ENCODE data around the gene ARHGAP6. TPM values are rescaled to one million over a fixed set of nuclear protein-coding genes. Genes with fewer than 3 reads are reported as not detected.

ARHGAP6 gene
- total RNA-seq, 4 donors from 2014 or later, result 17.2 to 47.0 (median 21.6) TPM

DNA sequence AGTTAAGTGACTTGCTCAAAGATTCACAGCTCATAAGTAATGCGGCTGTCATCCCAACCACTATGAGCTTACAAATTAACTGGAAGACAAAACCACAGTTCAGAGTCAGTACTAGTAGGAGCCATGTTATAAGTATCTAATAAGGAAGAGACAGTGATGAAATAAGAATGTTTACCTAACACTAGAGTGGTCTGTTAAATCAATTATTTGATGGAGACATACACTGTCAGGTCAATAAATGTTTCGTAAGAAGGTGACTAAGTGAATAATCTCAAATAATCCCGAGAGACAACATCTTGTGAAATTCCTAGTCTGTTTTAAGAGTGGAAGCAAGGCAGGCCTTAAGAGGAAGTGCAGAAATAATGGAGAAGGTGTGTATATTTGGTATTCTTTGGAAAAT is 398.3 kb downstream of the ARHGAP6 start:
- no peak for DNase-seq
- intact Hi-C loops (cut with DNase I; ENCODE audit: low total_unique reads), result no loop called here
- TF ChIP-seq POLR2A (IDR thresholded peaks at IDR 0.05), result no peak
- TF ChIP-seq, protein P1, sequence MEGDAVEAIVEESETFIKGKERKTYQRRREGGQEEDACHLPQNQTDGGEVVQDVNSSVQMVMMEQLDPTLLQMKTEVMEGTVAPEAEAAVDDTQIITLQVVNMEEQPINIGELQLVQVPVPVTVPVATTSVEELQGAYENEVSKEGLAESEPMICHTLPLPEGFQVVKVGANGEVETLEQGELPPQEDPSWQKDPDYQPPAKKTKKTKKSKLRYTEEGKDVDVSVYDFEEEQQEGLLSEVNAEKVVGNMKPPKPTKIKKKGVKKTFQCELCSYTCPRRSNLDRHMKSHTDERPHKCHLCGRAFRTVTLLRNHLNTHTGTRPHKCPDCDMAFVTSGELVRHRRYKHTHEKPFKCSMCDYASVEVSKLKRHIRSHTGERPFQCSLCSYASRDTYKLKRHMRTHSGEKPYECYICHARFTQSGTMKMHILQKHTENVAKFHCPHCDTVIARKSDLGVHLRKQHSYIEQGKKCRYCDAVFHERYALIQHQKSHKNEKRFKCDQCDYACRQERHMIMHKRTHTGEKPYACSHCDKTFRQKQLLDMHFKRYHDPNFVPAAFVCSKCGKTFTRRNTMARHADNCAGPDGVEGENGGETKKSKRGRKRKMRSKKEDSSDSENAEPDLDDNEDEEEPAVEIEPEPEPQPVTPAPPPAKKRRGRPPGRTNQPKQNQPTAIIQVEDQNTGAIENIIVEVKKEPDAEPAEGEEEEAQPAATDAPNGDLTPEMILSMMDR (IDR thresholded peaks at IDR 0.05), result no peak
- Histone ChIP-seq H3K9me3 (no peaks in the 10 kb centered on the region), H3K27ac (no peak overlapping the region), H3K4me3 (no peak overlapping the region), H3K27me3 (no peaks in the 10 kb centered on the region), H3K36me3 (no peaks in the 10 kb centered on the region), H3K4me1 (no peaks in the 10 kb centered on the region)

DNA sequence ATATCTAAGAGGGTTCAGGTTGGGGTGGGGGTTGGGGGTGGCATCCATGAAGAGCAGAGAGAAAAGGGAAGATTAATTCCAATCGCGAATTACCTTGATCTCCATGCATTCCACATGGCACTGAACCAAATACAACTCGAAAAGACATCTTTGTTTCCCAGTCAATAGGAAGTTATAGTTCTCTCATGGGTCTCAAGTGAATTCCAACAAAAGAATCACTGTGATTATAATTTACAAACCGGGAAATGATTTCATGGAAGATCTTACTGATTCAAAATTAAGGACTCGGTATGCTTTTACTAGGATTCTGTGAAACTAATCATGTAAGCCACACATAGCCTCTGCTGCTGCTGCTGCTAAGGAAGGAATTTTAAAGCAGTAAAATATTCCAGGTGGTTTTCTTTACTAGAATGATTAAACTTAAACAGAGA is 399.1 kb downstream of the ARHGAP6 start:
- no peaks in the 10 kb centered on the region for H3K4me1 ChIP-seq
- no peak for DNase-seq
- H3K9me3 ChIP-seq, result no peaks in the 10 kb centered on the region
- TF ChIP-seq, protein P1 (IDR thresholded peaks at IDR 0.05), result no peak
- TF ChIP-seq POLR2A (IDR thresholded peaks at IDR 0.05), result no peak
- no peak overlapping the region for H3K27ac ChIP-seq
- no peaks in the 10 kb centered on the region for H3K36me3 ChIP-seq
- intact Hi-C loops (cut with DNase I; ENCODE audit: low total_unique reads), result no loop called here
- H3K27me3 ChIP-seq, result no peaks in the 10 kb centered on the region
- H3K4me3 ChIP-seq, result no peak overlapping the region

DNA sequence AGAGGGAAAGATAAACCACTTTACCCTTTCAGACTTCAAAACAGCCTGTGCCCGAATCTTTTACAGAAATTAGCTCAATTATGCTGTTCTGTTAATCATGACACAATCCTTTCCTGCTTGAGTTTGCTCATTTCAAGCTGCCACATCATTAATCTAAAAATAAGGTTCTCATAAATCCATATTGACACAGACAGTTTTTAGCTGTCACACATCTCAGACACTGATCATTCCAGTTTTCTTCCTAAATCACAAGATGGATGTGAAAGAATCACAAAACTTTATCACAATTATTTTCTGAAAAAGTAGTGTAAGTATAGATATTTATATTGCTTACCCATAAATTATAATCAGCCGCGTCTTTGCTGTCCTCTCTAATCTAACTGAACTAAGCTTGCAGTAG is 400.4 kb downstream of the ARHGAP6 start:
- intact Hi-C loops (cut with DNase I; ENCODE audit: low total_unique reads), result no loop called here
- Histone ChIP-seq H3K27me3 (no peaks in the 10 kb centered on the region), H3K4me1 (no peaks in the 10 kb centered on the region), H3K36me3 (no peaks in the 10 kb centered on the region), H3K27ac (no peak overlapping the region), H3K4me3 (no peak overlapping the region), H3K9me3 (no peaks in the 10 kb centered on the region)
- DNase-seq, result no peak
- TF ChIP-seq POLR2A (IDR thresholded peaks at IDR 0.05), result no peak
- TF ChIP-seq, protein P1 (IDR thresholded peaks at IDR 0.05), result no peak

DNA sequence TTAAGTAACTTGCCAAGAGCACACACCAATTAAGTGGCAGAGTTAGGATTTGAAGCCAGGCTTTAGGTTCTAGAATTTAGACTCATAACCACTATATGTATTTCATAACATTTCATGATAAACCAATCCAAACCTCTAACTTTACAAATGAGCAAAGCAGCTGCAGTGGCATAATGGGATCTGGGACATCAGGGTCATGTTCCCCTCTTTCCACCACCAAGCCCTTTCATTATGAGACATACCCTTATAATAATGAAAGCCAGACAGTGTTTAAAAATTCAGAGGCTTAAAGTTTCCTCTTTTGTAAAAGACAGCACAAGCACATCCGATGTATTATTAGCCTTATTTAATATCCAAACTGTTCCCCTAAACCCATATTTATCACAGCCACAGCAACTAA is 400.8 kb downstream of the ARHGAP6 start:
- Histone ChIP-seq H3K27me3 (no peaks in the 10 kb centered on the region), H3K36me3 (no peaks in the 10 kb centered on the region), H3K27ac (no peak overlapping the region), H3K4me3 (no peak overlapping the region), H3K9me3 (no peaks in the 10 kb centered on the region), H3K4me1 (no peaks in the 10 kb centered on the region)
- no peak for DNase-seq
- TF ChIP-seq, protein P1 (IDR thresholded peaks at IDR 0.05), result no peak
- TF ChIP-seq POLR2A (IDR thresholded peaks at IDR 0.05), result no peak
- intact Hi-C loops (cut with DNase I; ENCODE audit: low total_unique reads), result no loop called here

DNA sequence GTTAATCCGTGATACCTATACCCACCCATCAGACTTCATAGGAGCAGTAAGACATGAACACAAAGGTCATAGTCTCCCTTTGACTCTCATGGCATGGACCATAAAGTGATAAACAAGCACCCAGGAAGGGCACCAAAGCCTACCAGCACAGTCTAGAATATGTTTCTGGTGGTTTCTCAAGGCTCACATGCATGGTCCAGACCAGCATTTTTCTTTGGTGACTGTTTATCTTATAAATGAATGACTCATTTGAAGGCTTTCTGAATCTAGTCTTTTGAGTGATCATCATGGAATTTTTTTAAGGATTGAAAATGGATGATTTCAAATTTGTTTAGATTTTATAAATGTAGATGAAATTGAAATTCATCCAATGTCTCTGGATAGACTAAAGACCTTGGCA is 404.5 kb downstream of the ARHGAP6 start:
- no peaks in the 10 kb centered on the region for H3K9me3 ChIP-seq
- H3K4me3 ChIP-seq, result no peak overlapping the region
- no peaks in the 10 kb centered on the region for H3K27me3 ChIP-seq
- no peaks in the 10 kb centered on the region for H3K36me3 ChIP-seq
- TF ChIP-seq POLR2A (IDR thresholded peaks at IDR 0.05), result no peak
- TF ChIP-seq, protein P1 (IDR thresholded peaks at IDR 0.05), result no peak
- intact Hi-C loops (cut with DNase I; ENCODE audit: low total_unique reads), result no loop called here
- H3K4me1 ChIP-seq, result no peaks in the 10 kb centered on the region
- DNase-seq, result no peak
- H3K27ac ChIP-seq, result no peak overlapping the region

Measured in uterus (tissue), 4 donors.